MM.1S (cell line): ENCODE data around the gene ACAP1.

Experiments
- DNase-seq: peaks from one replicate; pipeline ENCODE4 v3.0.0-alpha.2; 2015
- H2AFZ ChIP-seq: fragments of 300-600 bp; sonication (generic); 2 replicates; pipeline ENCODE4 v1.6.0; 2016; ENCODE audit warnings: antibody characterized with exemption, low read length
- H3F3A ChIP-seq: fragments of 300-600 bp; sonication (generic); 2 replicates; pipeline ENCODE4 v1.6.1; 2016; ENCODE audit warnings: mild to moderate bottlenecking, antibody characterized with exemption, low read length, moderate library complexity, mixed read lengths; ENCODE audit not compliant: insufficient read depth
- H3K27ac ChIP-seq: fragments of 300-600 bp; sonication (generic); 2 replicates; pipeline ENCODE4 v1.5.1; 2016; ENCODE audit warnings: mild to moderate bottlenecking, low read length
- H3K27me3 ChIP-seq: fragments of 300-600 bp; sonication (generic); replicated peaks from 2 replicates; pipeline ENCODE4 v1.6.0; 2016; ENCODE audit warnings: low read length; ENCODE audit not compliant: insufficient read depth
- H3K36me3 ChIP-seq: fragments of 300-600 bp; sonication (generic); replicated peaks from 2 replicates; pipeline ENCODE4 v1.6.1; 2016; ENCODE audit warnings: mild to moderate bottlenecking, low read length, mixed read lengths; ENCODE audit not compliant: insufficient read depth
- H3K4me1 ChIP-seq: fragments of 300-600 bp; sonication (generic); 2 replicates; pipeline ENCODE4 v1.6.1; 2016; ENCODE audit warnings: low read length, mixed read lengths
- H3K4me2 ChIP-seq: fragments of 300-600 bp; sonication (generic); 2 replicates; pipeline ENCODE4 v1.6.0; 2016; ENCODE audit warnings: low read depth, low read length
- H3K4me3 ChIP-seq: fragments of 300-600 bp; sonication (generic); 2 replicates; pipeline ENCODE4 v1.5.1; 2016; ENCODE audit warnings: low read length, mixed read lengths
- H3K79me2 ChIP-seq: fragments of 300-600 bp; sonication (generic); 2 replicates; pipeline ENCODE4 v1.6.1; 2016; ENCODE audit warnings: mixed run types, low read length, mixed read lengths
- H3K9ac ChIP-seq: fragments of 300-600 bp; sonication (generic); 2 replicates; pipeline ENCODE4 v1.6.1; 2016; ENCODE audit warnings: low read length, mixed read lengths
- H3K9me2 ChIP-seq: fragments of 300-600 bp; sonication (generic); replicated peaks from 2 replicates; pipeline ENCODE4 v1.6.1; 2016; ENCODE audit warnings: mild to moderate bottlenecking, low read length, mixed read lengths; ENCODE audit not compliant: insufficient read depth
- H3K9me3 ChIP-seq: fragments of 300-600 bp; sonication (generic); replicated peaks from 2 replicates; pipeline ENCODE4 v1.6.1; 2016; ENCODE audit warnings: mild to moderate bottlenecking, low read length, mixed read lengths; ENCODE audit not compliant: insufficient read depth
- H4K20me1 ChIP-seq: fragments of 300-600 bp; sonication (generic); 2 replicates; pipeline ENCODE4 v1.6.1; 2016; ENCODE audit warnings: mild to moderate bottlenecking, low read length, moderate library complexity, mixed read lengths; ENCODE audit not compliant: insufficient read depth
- EZH2 ChIP-seq: fragments of 300-600 bp; sonication (generic); optimal IDR thresholded peaks from 2 replicates; pipeline ENCODE3; 2017; ENCODE audit warnings: low read depth, mild to moderate bottlenecking, antibody characterized with exemption, low read length, mixed read lengths
- EZH2phosphoT487 ChIP-seq: fragments of 300-600 bp; sonication (generic); IDR thresholded peaks from 2 replicates; pipeline ENCODE4 v1.6.1; 2018; ENCODE audit warnings: antibody characterized with exemption, low read length
- TF ChIP-seq, protein P1 (sequence below): fragments of 300-600 bp; sonication (generic); IDR thresholded peaks from 2 replicates; pipeline ENCODE4 v1.5.1; 2016; ENCODE audit warnings: antibody characterized with exemption, low read length, mixed read lengths

ACAP1 gene

DNA sequence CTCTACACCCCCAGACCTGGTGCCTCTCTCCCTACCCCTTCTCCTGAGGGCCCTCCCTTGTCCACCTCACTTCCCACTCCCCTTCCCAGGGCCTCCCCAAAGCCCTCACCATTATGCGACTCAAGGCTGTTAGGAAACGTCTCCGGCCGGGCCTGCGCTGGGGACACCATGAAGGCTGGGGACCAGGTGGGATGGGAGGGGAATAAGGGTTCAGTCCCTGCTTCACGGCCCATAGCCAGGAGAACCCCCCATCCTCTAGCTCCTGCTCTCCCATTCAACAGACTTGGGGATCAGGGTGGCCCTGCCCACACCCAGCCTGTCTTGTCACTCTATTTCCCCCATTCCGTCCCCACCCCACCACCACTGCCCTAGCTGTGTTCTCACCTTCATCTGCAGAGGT, 9.3 kb upstream of the ACAP1 start:
- peaks cover 15% of the 10 kb centered on the region for H3K4me1 ChIP-seq
- H2AFZ ChIP-seq: no peak overlapping the region
- peaks cover 18% of the 10 kb centered on the region for H3K79me2 ChIP-seq
- TF ChIP-seq, protein P1, sequence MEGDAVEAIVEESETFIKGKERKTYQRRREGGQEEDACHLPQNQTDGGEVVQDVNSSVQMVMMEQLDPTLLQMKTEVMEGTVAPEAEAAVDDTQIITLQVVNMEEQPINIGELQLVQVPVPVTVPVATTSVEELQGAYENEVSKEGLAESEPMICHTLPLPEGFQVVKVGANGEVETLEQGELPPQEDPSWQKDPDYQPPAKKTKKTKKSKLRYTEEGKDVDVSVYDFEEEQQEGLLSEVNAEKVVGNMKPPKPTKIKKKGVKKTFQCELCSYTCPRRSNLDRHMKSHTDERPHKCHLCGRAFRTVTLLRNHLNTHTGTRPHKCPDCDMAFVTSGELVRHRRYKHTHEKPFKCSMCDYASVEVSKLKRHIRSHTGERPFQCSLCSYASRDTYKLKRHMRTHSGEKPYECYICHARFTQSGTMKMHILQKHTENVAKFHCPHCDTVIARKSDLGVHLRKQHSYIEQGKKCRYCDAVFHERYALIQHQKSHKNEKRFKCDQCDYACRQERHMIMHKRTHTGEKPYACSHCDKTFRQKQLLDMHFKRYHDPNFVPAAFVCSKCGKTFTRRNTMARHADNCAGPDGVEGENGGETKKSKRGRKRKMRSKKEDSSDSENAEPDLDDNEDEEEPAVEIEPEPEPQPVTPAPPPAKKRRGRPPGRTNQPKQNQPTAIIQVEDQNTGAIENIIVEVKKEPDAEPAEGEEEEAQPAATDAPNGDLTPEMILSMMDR: no peak
- TF ChIP-seq EZH2: no peak
- TF ChIP-seq EZH2phosphoT487: no peak
- H3K27ac ChIP-seq: no peak overlapping the region
- peaks cover 5% of the 10 kb centered on the region for H3F3A ChIP-seq
- no peaks in the 10 kb centered on the region for H3K9me2 ChIP-seq
- DNase-seq: no peak
- no peaks in the 10 kb centered on the region for H4K20me1 ChIP-seq
- H3K4me3 ChIP-seq: no peak overlapping the region
- no peaks in the 10 kb centered on the region for H3K27me3 ChIP-seq
- no peak overlapping the region for H3K9ac ChIP-seq
- no peaks in the 10 kb centered on the region for H3K9me3 ChIP-seq
- no peak overlapping the region for H3K4me2 ChIP-seq
- H3K36me3 ChIP-seq: no peaks in the 10 kb centered on the region

DNA sequence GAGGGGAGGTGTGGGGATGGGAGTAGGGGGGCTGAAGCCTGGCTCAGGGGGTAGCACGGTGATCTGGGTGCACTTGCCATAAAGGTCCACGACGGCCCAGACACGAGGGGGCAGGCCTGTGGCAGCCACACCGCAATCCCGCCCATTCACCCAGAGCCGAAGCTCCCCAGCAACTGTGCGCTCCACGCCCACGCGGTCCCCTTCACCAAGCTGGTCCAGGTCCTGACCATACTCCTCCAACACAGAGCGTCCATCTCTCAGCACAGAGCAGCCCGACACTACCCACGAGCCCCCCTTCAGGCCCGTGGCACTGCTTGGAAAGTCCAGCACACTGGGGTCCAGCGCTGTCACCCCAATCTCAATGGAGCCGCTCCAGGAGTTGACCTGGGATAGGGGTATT, 8.8 kb upstream of the ACAP1 start:
- Histone ChIP-seq H4K20me1 (no peaks in the 10 kb centered on the region), H3K9me3 (no peaks in the 10 kb centered on the region), H3K4me1 (peaks cover 19% of the 10 kb centered on the region), H3K9ac (no peak overlapping the region), H3K9me2 (no peaks in the 10 kb centered on the region), H3K36me3 (no peaks in the 10 kb centered on the region), H2AFZ (no peak overlapping the region), H3K27ac (no peak overlapping the region), H3K4me3 (no peak overlapping the region), H3K79me2 (peaks cover 18% of the 10 kb centered on the region), H3K27me3 (no peaks in the 10 kb centered on the region), H3K4me2 (no peak overlapping the region), H3F3A (peaks cover 9% of the 10 kb centered on the region)
- TF ChIP-seq EZH2phosphoT487 (no peak), EZH2 (no peak)
- TF ChIP-seq, protein P1: no peak
- DNase-seq: no peak

DNA sequence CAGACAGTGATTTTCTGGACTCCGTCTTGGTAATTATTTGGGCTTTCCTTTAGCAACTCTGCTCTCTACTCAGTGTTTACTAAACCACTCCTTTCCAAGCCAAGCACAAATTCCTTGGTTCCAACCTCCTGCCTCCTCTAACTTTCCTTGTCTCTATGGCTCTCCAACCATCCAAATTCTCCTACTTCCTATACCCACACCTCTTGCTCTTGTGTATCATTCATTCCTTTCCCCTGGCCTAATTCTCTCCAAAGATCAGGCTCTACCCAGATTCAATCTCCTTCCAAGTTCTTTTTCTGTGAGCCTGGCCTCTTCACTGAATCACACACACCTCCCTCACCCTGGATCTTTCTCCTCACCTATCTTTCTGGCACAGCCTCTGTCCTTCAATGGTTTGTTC, 8.3 kb upstream of the ACAP1 start:
- Histone ChIP-seq H3K36me3 (no peaks in the 10 kb centered on the region), H3K27ac (no peak overlapping the region), H3F3A (peaks cover 9% of the 10 kb centered on the region), H3K4me1 (peaks cover 19% of the 10 kb centered on the region), H3K79me2 (peaks cover 18% of the 10 kb centered on the region), H2AFZ (no peak overlapping the region), H3K4me2 (peak overlapping the region; percentile 96; the same call in 1 of the 2 replicates), H3K9me2 (no peaks in the 10 kb centered on the region), H4K20me1 (no peaks in the 10 kb centered on the region), H3K9me3 (no peaks in the 10 kb centered on the region), H3K4me3 (peak overlapping the region; percentile 98; the same call in 1 of the 2 replicates), H3K27me3 (no peaks in the 10 kb centered on the region), H3K9ac (peak overlapping the region; percentile 88; the same call in 1 of the 2 replicates)
- TF ChIP-seq, protein P1: no peak
- no peak for TF ChIP-seq EZH2
- DNase-seq: no peak
